GM12875 (cell line): ENCODE data around the gene XAB2.

ENCODE experiments used
- H3K4me3 ChIP-seq: one replicate; pipeline ENCODE4 v1.5.1; 2011; ENCODE audit warnings: low read depth, low read length, control low read depth
- TF ChIP-seq, protein P1 (sequence below): IDR thresholded peaks from 2 replicates; pipeline ENCODE4 v1.5.1; 2011; ENCODE audit warnings: low read depth, mild to moderate bottlenecking, control low read depth, inconsistent platforms, low read length, moderate library complexity, borderline replicate concordance; ENCODE audit not compliant: insufficient read depth

The XAB2 gene

DNA sequence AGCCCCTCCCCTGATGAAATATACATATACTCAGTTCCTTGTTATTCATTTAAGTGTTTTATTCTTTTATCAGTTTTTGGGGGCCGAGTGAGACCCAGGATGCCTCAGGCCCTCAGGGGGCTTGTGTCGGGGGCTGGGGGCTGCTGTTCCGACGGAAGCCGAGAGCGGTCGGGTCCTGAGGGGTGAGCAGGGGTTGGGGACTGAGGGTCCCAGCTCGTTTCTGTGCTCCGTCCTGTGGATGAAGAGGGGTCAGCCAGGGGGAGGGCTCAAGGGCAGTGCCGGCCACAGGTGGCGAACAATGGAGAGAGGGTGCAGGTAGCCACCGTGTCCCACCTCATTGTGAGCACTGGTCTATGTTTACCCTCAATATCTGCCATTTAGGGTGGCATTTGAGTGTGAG lies 2.2 kb upstream of the XAB2 start:
- no peak overlapping the region for H3K4me3 ChIP-seq

DNA sequence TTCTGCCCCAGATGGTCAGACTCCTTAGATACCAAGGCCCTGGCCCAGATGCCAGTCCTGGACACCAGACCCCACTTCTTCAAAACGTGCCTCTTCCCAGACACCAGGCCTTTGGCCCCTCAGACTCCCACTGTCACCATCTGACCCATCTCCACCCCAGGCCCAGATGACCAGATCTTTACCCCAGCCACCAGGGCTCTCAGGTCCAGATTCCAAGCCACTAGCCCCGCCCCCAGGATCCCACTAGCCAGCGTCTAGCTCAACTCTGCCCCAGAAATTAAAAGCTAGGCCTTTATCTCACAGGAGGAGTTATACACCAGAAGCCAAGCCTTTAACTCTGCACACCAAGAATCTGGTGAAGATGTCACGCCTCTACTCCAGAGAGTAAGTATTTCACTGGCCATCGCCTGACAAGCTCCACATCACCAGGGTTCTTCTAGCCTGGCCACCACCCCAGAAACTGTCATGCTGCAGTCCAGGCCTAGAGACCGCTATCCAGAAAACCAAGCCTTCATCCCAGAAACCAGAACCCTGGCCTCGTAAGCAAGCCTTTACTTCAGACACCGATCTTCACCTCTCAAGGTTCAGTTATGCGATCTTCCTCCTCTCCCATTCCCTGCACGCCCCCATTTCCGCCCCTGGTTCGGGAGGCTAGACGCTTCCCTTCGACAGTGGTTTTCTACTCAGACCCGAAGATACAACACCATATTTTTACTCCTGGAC lies 595 bp downstream of the XAB2 start:
- TF ChIP-seq, protein P1, sequence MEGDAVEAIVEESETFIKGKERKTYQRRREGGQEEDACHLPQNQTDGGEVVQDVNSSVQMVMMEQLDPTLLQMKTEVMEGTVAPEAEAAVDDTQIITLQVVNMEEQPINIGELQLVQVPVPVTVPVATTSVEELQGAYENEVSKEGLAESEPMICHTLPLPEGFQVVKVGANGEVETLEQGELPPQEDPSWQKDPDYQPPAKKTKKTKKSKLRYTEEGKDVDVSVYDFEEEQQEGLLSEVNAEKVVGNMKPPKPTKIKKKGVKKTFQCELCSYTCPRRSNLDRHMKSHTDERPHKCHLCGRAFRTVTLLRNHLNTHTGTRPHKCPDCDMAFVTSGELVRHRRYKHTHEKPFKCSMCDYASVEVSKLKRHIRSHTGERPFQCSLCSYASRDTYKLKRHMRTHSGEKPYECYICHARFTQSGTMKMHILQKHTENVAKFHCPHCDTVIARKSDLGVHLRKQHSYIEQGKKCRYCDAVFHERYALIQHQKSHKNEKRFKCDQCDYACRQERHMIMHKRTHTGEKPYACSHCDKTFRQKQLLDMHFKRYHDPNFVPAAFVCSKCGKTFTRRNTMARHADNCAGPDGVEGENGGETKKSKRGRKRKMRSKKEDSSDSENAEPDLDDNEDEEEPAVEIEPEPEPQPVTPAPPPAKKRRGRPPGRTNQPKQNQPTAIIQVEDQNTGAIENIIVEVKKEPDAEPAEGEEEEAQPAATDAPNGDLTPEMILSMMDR, result no peak
- H3K4me3 ChIP-seq, result peak overlapping the region; percentile 89

More for the DNA sequence above, 2.2 kb upstream of the XAB2 start:
- TF ChIP-seq, protein P1, result no peak

DNA sequence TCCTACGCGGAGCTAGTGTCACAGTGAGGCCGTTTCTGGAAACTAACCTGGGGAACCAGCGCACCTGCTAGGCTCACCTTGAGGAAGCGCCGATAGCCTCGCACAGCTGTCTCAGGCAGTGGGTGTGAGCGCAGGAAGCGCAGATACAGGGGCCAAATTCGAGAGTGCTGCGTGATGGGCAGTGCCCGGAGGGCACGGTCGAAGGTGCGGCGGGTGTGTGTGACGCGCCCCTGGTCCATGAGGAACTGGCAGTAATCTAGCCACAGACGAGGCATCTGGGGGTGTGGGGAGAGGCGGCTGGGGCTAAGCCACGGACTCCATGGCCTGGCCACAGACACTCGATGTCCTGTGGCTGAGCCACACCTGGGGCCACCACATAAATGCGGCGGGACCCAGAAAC lies 2.2 kb downstream of the XAB2 start:
- TF ChIP-seq, protein P1, result no peak
- no peak overlapping the region for H3K4me3 ChIP-seq

DNA sequence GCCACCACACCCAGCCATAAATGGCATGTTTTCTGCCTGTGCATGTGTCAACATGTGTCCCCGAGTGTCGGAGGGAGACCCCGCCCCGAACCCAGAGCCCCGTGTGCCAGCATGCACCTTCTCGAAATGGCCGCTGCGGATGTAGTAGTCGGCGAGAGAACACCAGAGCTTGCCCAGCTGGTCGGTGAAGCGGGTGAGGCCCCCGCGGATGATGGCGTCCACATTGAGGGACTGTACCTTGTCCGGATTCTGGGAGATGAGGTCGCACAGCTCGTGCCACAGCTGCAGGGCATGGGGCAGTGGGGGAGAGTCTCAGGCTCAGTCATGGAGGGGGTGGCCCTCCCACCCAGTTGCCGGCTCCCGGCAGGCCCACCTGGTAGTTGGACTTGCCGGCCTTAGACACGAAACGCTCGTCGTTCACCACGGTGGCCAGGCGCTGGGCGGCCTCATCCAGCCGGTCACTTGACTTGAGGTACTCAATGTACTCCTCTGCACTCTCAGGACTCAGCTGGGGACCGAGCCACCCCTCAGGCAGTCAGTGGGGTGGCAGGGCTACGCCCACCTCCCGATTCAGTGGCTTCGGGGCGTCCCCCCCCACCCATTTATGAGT lies 3.5 kb downstream of the XAB2 start:
- TF ChIP-seq, protein P1, result no peak
- no peak overlapping the region for H3K4me3 ChIP-seq

DNA sequence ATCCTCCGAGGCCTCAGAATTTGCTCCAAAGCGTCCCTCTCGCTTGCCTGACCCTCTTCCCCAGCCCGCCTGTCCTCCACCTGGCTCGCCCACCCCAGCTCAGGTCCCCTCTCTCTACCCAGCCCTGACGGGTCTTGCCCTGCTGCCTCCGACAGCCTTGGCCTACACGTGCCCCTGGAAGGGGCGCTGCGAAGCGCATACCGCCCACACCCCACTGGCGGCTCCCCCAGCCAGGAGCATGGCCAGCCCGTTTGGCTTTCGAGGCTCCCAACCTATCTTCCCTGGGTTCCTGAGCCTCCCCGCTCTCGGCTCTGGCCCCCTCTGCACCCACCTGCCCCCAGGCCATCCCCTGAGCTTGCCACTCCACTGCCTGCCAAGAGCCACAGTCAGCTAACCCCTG lies 4.5 kb downstream of the XAB2 start:
- H3K4me3 ChIP-seq, result no peak overlapping the region
- TF ChIP-seq, protein P1, result no peak

DNA sequence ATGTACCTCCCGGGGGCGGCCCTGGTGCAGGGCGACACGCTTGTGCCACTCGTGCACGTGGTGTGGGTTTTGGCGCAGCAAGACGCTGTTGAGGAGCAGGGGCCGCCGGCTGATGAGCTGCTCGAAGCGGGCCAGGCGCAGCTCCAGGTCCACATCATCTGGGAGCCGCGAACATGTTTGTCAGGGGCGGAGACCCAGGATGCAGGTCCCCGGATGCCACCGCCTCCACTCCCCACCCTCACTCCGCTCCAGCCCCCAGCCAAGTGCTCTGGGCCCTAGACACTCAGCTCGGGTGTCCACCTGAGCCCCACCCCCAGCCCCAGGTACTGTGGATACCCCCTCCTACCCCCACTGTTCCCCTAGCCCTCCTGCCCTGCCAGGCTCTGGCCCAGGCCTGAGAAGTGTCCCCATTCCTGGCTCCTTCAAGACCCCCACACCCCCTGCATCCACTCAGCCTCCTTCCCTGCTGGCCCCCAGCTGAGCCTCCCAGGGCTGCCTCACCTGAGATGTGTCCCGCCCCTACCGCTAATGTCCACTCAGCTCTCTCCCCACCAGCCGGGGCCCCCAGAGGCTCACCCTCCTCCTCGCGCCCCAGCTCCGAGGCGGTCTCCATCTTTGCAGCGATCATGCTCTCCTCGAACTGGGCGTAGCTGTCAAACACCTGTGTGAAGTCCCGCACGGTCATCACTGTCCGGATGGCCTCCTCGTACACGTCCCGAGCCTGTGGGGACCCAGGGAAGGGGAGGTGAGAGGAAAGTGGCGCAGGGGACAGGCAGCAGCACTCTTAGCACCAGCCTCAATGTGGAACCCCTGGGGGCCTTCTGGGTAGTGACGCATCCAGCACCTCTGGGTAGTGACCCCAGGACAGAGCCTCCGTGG lies 5.4 kb downstream of the XAB2 start:
- H3K4me3 ChIP-seq, result no peak overlapping the region
- TF ChIP-seq, protein P1, result no peak
